Stimulated activated naive CD8-positive, alpha-beta T cell treated with anti-CD3 and anti-CD28 coated beads, Interleukin-15, amount 100 ng/mL, for 72 hours (primary cell): ENCODE data around the gene CHIC2.

Source experiments
- ATAC-seq: fragments of 150-1000 bp; cut with Tn5 transposase; 2 replicates; pipeline ENCODE4 v1.10.0; 2021; ENCODE audit warnings: mild to moderate bottlenecking, moderate library complexity
- DNase-seq, 2 donors: peaks; one replicate each; pipeline ENCODE4 v3.0.0; 2021 to 2022
- H3K27ac Mint-ChIP-seq, 2 donors: one replicate each; pipeline ENCODE4 v1.8.0; 2022; ENCODE audit warnings: mild to moderate bottlenecking in 2 of 2, mixed read lengths in 2 of 2, moderate library complexity in 2 of 2
- H3K27me3 Mint-ChIP-seq: one replicate; pipeline ENCODE4 v1.8.0; 2022; ENCODE audit warnings: mixed read lengths
- H3K4me1 Mint-ChIP-seq: one replicate; pipeline ENCODE4 v1.8.0; 2022; ENCODE audit warnings: mild to moderate bottlenecking, mixed read lengths
- H3K4me3 Mint-ChIP-seq, 2 donors: one replicate each; pipeline ENCODE4 v1.8.0; 2022; ENCODE audit warnings: mild to moderate bottlenecking in 2 of 2, mixed read lengths in 2 of 2, moderate library complexity in 1 of 2
- H3K9me3 Mint-ChIP-seq, 2 donors: one replicate each; pipeline ENCODE4 v1.8.0; 2022; ENCODE audit warnings: mixed read lengths in 2 of 2

The CHIC2 gene

DNA sequence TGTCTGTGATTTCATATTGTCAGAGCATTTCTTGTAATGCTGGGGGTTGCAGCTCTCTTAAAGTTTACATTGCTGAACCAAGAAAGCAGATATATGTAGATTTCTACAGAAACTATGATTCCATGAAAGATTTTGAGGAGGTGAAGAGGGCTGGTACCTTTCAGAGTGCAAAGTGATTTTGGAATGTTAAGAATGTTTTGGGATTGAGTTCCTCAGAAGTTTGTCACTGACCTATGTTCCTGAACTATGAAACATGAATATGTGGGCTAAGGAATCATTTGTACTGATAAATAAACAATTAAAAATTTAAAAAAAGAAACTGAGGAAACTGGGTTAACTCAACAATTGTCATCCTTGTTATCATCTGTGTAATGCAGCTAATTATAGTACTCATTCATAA is 12.3 kb upstream of the CHIC2 start:
- H3K27ac Mint-ChIP-seq = no peak overlapping the region
- no peaks in the 10 kb centered on the region for H3K9me3 Mint-ChIP-seq
- H3K4me3 Mint-ChIP-seq = no peak overlapping the region
- no peak for DNase-seq
- ATAC-seq = no peak
- no peaks in the 10 kb centered on the region for H3K27me3 Mint-ChIP-seq
- no peaks in the 10 kb centered on the region for H3K4me1 Mint-ChIP-seq

DNA sequence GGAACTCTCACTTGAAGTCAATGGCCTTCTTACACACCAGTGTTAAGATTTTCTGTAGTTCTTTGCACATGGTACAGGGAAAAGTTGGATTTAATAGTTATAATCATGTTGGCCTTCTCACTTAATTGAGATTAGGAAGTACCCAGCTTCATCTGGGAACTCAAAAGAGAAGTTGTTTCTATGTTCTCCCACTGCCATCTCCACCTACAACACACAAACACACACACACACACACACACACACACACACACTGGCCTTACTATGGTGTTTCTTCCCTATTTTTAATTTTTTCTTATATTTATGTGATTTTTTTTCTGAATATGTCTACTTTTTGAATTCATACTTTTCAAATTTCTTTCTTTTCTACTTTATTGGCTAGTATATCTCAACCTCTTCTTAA is 10.0 kb upstream of the CHIC2 start:
- Mint-ChIP-seq H3K27ac (no peak overlapping the region), H3K9me3 (no peaks in the 10 kb centered on the region), H3K4me1 (no peaks in the 10 kb centered on the region), H3K4me3 (no peak overlapping the region), H3K27me3 (no peaks in the 10 kb centered on the region)
- ATAC-seq (no peak), DNase-seq (no peak)

DNA sequence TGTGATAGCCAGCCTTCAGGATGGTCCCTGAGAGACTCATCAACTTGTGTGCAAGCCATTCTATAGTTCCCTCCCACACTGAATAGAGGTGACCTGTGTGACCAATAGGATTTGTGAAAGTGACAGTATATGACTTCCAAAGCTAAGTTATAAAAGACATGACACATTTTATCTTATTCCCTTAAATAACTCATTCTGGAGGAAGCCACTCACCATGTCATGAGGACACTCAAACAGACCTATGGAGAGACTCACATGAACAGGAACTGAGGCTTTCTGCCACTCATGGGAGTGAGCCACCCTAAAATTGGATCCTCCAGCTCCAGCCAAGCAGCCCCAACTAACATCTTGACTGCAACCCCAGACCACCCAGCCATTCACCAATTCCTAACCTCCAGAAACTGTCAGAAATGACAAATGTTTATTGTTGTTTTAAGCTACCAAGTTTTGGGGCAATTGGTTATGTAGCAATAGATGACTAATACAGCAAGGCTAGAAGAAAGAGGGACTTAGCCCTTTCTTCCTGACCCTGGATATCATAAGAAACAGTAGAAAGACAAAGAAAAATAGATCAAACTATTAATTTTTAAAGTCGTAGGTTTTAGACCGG is 9.0 kb upstream of the CHIC2 start:
- no peak for ATAC-seq
- no peak for DNase-seq
- Mint-ChIP-seq H3K9me3 (no peaks in the 10 kb centered on the region), H3K4me1 (no peaks in the 10 kb centered on the region), H3K27ac (no peak overlapping the region), H3K27me3 (no peaks in the 10 kb centered on the region), H3K4me3 (no peak overlapping the region)

DNA sequence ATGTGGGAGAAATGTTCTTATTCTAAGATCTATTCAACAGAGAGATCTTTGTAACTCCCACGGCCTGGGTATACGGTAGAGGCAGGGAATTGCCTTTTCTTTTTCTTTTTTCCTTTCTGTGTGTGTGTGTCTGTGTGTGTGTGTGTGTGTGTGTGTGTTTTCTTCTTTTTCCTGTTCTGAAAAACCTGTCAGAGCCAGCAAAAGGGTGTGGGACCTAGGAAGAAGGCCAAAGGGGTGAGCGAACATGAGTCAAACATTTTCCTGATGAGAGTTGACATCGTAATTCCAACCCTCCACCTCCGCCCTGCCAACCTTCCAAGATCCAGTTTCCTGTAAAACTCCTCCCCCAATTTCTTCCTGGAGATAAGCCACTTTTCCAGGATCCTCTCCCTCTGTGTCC is 2.8 kb upstream of the CHIC2 start:
- DNase-seq (no peak), ATAC-seq (no peak)
- Mint-ChIP-seq H3K4me3 (no peak overlapping the region), H3K4me1 (peaks cover 19% of the 10 kb centered on the region), H3K27ac (no peak overlapping the region), H3K9me3 (peaks cover 0 to 5% of the 10 kb centered on the region in 2 donors), H3K27me3 (no peaks in the 10 kb centered on the region)

DNA sequence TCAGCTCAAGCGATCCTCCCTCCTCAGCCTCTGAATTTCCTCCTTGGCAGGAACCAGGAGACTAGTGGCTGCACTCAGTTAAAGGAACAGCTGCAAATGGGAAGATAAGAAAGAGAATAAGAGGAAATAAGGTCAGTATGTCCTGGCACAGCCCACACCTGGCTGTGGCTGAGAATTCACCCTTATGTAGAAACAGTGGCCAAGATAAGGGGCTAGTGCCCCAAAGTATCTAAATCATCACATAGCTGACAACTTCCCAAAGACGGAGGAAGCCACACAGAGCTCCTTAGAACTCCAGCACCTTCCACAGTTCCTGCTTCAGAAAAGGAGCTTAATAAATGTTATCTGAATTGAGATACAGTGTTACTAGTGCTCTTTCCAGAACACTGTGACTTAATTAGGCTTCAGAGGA is 2.3 kb upstream of the CHIC2 start:
- no peak overlapping the region for H3K27ac Mint-ChIP-seq
- DNase-seq (no peak), ATAC-seq (no peak)
- peaks cover 0 to 5% of the 10 kb centered on the region in 2 donors for H3K9me3 Mint-ChIP-seq
- H3K4me1 Mint-ChIP-seq = peaks cover 23% of the 10 kb centered on the region
- H3K4me3 Mint-ChIP-seq = no peak overlapping the region
- no peaks in the 10 kb centered on the region for H3K27me3 Mint-ChIP-seq

DNA sequence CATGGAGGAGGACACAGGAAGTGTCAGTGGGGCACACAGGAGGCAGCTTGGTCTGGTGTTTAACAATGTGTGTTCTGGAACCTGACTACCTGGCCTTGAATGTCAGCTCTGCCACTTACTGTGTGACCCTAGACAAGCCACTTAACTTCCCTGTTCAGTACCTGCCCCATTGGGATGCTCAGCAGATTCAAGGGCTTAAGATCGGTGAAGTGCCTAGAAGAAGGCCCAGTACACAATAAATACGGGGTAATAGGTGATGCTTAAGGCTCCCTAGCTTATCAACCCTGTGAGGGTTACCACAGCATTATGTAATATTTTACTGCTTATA is 1.6 kb upstream of the CHIC2 start:
- Mint-ChIP-seq H3K4me1 (peaks cover 30% of the 10 kb centered on the region), H3K27me3 (no peaks in the 10 kb centered on the region), H3K27ac (no peak overlapping the region), H3K4me3 (no peak overlapping the region), H3K9me3 (peaks cover 0 to 5% of the 10 kb centered on the region in 2 donors)
- ATAC-seq (no peak), DNase-seq (peak in 1 of 2 donors; percentile 14)

DNA sequence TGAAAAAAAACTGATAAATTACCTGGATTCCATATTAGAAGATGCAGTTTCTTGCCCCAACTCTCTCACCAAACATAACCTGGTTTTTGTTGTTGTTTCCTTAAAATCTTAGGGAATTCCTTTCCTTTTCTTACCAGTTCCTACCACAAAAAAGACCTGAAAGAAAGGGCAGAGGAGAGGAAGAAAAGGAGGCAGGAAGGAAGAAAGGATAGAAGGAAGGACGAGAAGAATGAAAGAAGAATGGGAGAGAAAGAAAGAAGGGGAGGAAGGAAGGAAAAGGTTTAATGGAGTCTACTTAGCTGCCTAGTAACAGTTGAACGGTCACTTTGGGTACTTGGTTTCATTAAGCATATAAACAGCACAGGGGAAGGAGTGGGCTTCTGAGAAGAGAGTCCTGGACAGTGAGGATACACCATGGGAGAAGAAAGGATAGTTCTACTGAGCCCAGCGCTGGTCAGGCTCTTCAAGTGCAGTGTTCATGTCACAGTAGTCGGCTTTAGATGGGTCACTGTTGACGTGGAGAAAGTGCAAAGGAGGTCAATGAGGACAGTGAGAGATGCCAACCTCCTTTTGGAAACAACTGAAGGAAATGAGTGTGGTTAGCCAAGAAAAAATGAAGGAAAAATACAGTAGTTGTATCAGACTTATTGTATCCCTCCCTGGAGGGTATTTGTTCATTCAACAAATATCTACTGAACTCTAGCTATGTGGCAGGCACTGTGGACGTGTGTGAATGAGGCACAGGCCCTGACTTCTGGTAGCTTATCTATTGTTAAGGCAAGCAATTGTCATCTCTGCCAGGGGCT is 1.1 kb upstream of the CHIC2 start:
- DNase-seq = no peak

DNA sequence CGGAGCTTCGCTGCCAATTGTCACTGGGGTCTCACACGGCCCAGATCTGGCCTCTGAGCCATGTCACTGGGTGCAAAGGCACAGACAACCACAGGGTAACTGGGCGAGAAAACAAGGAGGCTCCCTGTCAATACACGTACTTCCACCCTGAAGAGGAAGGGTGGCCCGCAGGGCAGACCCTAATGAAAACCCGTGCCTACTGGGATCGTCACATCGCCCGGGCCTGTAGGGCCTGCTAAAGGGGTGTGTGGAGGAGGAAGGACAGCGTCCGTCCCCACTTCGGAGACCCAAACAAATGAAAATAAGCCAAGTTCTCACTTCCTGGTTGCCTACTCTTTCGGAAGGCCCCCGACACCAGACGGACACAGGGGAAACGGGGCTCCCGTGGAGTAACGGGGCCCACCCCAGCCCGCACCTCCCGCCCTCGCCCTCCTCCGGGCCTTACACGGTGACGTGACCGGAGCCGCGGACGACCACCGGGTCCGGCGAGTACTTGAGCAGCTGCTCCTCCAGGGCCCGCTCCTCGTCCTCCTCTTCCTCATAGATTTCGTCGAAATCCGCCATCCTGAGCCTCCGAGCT is 578 bp downstream of the CHIC2 start:
- peak; percentile 57 for ATAC-seq
- peaks cover 49% of the 10 kb centered on the region for H3K4me1 Mint-ChIP-seq
- peak overlapping the region; percentile 88 to 94 for H3K4me3 Mint-ChIP-seq
- no peaks in the 10 kb centered on the region for H3K27me3 Mint-ChIP-seq
- peaks cover 0 to 5% of the 10 kb centered on the region in 2 donors for H3K9me3 Mint-ChIP-seq
- DNase-seq = peak; percentile 45 to 52
- peak overlapping the region; percentile 95 to 99 for H3K27ac Mint-ChIP-seq

More for the DNA sequence above, 1.1 kb upstream of the CHIC2 start:
- peaks cover 34% of the 10 kb centered on the region for H3K4me1 Mint-ChIP-seq
- no peaks in the 10 kb centered on the region for H3K27me3 Mint-ChIP-seq
- H3K9me3 Mint-ChIP-seq = peaks cover 0 to 5% of the 10 kb centered on the region in 2 donors
- no peak for ATAC-seq
- no peak overlapping the region for H3K27ac Mint-ChIP-seq
- H3K4me3 Mint-ChIP-seq = peak overlapping the region; percentile 64 to 69

DNA sequence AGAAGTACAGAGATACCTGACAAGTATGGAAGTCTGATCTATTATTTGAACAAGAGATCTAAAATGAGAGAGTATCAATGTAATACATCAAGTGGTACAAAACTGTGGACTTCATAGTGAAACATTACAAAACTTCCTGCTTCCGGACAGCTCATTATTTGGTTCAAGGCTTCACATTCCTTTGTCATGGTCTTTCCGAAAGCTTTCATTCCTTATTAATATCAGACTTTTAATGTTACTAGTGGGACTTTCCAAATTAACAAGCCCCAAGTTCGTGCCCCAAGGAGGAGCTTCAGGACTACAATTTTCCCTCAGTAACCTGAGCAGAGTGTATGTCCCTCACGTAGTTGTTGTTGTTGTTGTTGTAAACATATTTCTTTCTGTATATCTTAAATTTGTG is 1.2 kb downstream of the CHIC2 start:
- Mint-ChIP-seq H3K27me3 (no peaks in the 10 kb centered on the region), H3K27ac (peak overlapping the region; percentile 95 to 99), H3K4me1 (peaks cover 55% of the 10 kb centered on the region), H3K4me3 (peak overlapping the region; percentile 88 to 94), H3K9me3 (peaks cover 0 to 5% of the 10 kb centered on the region in 2 donors)
- DNase-seq (peak in 1 of 2 donors; percentile 15), ATAC-seq (peak; percentile 21)

DNA sequence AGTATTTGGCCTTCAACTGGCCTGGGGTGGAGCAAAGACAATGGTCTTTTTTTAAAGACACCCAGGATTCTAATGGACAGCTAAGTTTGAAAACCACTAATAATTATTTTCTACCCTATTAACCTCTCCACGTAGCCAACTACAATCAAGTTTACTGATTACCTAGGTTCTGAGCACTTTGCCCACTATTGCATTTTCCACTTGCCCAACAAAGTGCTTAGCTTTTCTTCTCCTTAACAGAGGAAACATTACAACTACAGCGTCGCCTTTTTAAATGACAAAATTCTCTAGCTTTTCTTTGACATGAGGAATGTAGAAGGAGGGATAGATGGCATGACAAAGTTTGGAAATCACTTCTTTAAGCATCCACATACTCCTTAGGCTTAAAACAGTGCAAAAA is 2.0 kb downstream of the CHIC2 start:
- no peaks in the 10 kb centered on the region for H3K27me3 Mint-ChIP-seq
- peaks cover 0 to under 1% of the 10 kb centered on the region in 2 donors for H3K9me3 Mint-ChIP-seq
- H3K4me3 Mint-ChIP-seq = peak overlapping the region; percentile 88 to 94
- no peak for ATAC-seq
- DNase-seq = no peak
- peak overlapping the region in 1 of 2 donors; percentile 67 for H3K27ac Mint-ChIP-seq
- H3K4me1 Mint-ChIP-seq = peaks cover 64% of the 10 kb centered on the region

DNA sequence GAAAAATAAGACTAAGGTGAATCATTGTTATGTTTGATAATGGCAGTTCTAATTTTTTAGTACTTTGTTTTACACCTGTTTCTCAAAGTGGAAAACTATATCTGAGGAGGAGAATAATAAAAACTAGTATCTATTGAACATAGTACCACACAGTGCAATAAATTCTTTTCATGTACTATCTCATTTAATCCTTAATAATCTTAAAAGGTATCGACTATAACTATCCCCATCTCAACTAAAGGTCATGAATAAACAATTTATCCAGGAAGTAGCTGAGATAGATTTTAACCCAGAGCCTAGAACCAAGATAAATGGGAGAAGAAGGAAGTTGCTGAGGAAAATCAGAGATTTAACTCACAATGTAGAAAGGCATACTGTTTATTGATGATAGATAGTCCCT is 2.5 kb downstream of the CHIC2 start:
- DNase-seq = no peak
- H3K4me3 Mint-ChIP-seq = peak overlapping the region; percentile 24 to 94
- H3K27ac Mint-ChIP-seq = no peak overlapping the region
- no peaks in the 10 kb centered on the region for H3K9me3 Mint-ChIP-seq
- no peaks in the 10 kb centered on the region for H3K27me3 Mint-ChIP-seq
- ATAC-seq = no peak
- peaks cover 69% of the 10 kb centered on the region for H3K4me1 Mint-ChIP-seq

DNA sequence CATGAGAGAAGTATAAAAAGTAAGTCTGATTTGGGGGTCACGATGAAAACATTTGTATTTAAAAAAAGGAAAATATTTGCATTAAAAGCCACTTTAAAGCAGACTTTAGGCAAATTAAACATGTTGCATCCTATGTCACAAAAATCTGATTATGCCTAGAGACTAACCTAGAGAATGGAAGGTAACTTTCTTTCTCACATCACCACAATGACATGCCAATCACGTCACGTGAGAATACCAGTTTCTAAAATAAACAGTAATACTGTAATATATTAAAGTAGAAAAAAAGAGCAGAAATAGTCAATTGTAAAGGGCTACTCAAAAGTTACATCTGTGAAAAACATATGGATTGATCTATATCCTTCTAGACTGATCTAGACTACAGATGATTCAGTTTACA is 3.3 kb downstream of the CHIC2 start:
- DNase-seq (no peak), ATAC-seq (no peak)
- H3K9me3 Mint-ChIP-seq = no peaks in the 10 kb centered on the region
- H3K4me1 Mint-ChIP-seq = peaks cover 75% of the 10 kb centered on the region
- H3K27me3 Mint-ChIP-seq = no peaks in the 10 kb centered on the region
- no peak overlapping the region for H3K27ac Mint-ChIP-seq
- peak overlapping the region; percentile 24 to 94 for H3K4me3 Mint-ChIP-seq

DNA sequence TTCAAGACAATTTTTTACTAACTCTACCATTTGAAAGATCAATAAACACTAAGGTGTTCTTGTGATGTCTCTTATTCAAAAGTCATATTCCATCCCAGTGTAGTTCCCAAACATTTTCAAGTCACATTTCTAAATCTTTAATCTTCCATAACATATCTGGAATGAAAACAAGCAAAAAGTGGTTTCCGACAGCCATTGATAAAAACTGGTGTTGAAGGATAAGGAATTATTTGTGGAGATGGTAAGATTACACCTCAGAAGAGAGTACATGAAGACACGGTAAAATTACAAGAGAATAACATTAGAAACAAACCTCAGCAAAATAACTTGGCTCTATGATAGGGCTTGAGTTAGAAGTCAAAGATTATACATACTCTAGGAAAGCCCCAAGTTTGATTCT is 4.3 kb downstream of the CHIC2 start:
- no peaks in the 10 kb centered on the region for H3K9me3 Mint-ChIP-seq
- DNase-seq = no peak
- ATAC-seq = no peak
- H3K4me1 Mint-ChIP-seq = peaks cover 72% of the 10 kb centered on the region
- H3K27me3 Mint-ChIP-seq = no peaks in the 10 kb centered on the region
- no peak overlapping the region for H3K27ac Mint-ChIP-seq
- H3K4me3 Mint-ChIP-seq = peak overlapping the region; percentile 24 to 78

DNA sequence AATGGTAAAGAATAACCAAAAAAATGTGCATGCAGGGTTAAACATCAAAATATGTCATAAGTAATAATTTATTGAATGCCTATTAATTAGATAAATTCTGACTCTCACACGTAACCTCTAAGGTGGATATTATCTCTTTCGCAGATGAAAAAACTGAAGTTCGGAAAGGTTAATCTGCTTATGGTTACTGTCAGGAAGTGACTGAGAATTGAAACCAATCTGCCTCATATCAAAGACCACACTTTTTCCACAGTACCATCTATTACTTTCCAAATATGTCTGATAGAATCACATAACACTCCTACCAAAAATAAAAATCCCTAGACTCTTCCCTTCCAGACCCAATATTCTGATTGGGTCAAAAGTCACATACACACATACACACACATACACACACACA is 6.2 kb downstream of the CHIC2 start:
- Mint-ChIP-seq H3K27me3 (no peaks in the 10 kb centered on the region), H3K4me3 (peak overlapping the region; percentile 59 to 78), H3K4me1 (peaks cover 76% of the 10 kb centered on the region), H3K9me3 (no peaks in the 10 kb centered on the region), H3K27ac (peak overlapping the region in 1 of 2 donors; percentile 20)
- DNase-seq (no peak), ATAC-seq (peak; percentile 74)

DNA sequence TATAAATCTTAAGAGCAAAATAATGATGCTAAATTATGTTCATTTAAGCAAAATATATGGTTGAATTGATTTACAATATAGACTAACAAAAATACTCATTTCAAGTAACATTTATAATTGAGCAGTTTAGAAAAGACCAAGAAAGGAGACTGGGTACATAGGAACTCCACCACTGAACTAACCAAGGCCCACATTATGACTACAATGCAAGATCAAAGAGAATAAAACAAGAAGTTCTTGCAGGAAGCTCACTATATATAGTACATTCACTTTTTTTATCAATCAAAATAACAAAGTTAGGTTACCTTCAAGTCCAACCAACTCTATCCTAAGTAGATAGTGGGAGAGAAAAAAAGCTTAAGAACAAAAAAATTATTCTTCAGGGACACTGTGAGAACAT is 8.0 kb downstream of the CHIC2 start:
- DNase-seq = no peak
- Mint-ChIP-seq H3K9me3 (no peaks in the 10 kb centered on the region), H3K27me3 (no peaks in the 10 kb centered on the region), H3K4me3 (peak overlapping the region; percentile 36 to 78), H3K4me1 (peaks cover 69% of the 10 kb centered on the region), H3K27ac (no peak overlapping the region)
- ATAC-seq = peak; percentile 87

DNA sequence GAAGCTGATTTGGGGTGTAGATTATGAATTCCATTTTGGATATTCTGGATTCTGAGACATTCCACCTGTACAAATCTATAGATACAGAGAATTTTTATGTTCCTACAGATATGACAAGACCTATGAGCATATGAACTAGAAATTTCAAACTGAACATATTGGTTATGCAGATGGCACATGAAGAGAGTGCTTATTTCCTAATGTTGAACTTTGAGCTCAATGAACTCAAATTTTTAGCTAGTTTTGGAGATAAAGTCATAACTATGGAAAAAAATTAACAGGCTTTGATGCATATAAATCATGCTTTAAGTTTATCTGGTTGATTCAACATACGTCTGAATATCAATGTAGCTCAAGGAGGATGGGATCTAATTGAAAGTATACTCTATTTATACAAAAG is 8.9 kb downstream of the CHIC2 start:
- H3K9me3 Mint-ChIP-seq = no peaks in the 10 kb centered on the region
- no peak overlapping the region for H3K27ac Mint-ChIP-seq
- no peak overlapping the region for H3K4me3 Mint-ChIP-seq
- DNase-seq (no peak), ATAC-seq (no peak)
- no peaks in the 10 kb centered on the region for H3K27me3 Mint-ChIP-seq
- H3K4me1 Mint-ChIP-seq = peaks cover 71% of the 10 kb centered on the region
